Keratinocyte (primary cell): ENCODE data around the gene ASTN1. TPM values are rescaled to one million over a fixed set of nuclear protein-coding genes. Genes with fewer than 3 reads are reported as not detected.

Experiments
- DNase-seq: peaks from one replicate; pipeline ENCODE4 v3.0.0-alpha.2; 2011; ENCODE audit warnings: low read depth, missing footprints, low spot score
- FAIRE-seq: peaks from 2 replicates; lab custom pipeline; 2011; peaks lifted over from hg19 to GRCh38; lab: Jason Lieb, UNC
- H2AFZ ChIP-seq: 2 replicates; pipeline ENCODE4 v1.6.0; 2012; ENCODE audit warnings: low read length, control low read depth, inconsistent platforms; ENCODE audit not compliant: control insufficient read depth
- H3K27ac ChIP-seq: 2 replicates; pipeline ENCODE4 v1.5.1; 2011; ENCODE audit warnings: low read length; ENCODE audit not compliant: control insufficient read depth, insufficient read depth
- H3K27me3 ChIP-seq: 3 replicates; pipeline ENCODE4 v1.6.0; 2011; ENCODE audit warnings: low read length; ENCODE audit not compliant: control insufficient read depth, insufficient read depth; ENCODE audit errors: extremely low read depth
- H3K36me3 ChIP-seq, 2 experiments: 2 replicates in 1 of 2; 3 replicates in 1 of 2; pipeline ENCODE4 v1.5.1; 2011; ENCODE audit warnings: low read length in 2 of 2, mild to moderate bottlenecking in 1 of 2; ENCODE audit not compliant: control insufficient read depth in 2 of 2, insufficient read depth in 2 of 2; ENCODE audit errors: extremely low read depth in 1 of 2
- H3K4me1 ChIP-seq: 3 replicates; pipeline ENCODE4 v1.5.1; 2011; ENCODE audit warnings: low read length; ENCODE audit not compliant: control insufficient read depth, insufficient read depth; ENCODE audit errors: extremely low read depth
- H3K4me2 ChIP-seq: 3 replicates; pipeline ENCODE4 v1.6.0; 2011; ENCODE audit warnings: low read depth, low read length; ENCODE audit not compliant: control insufficient read depth, insufficient read depth; ENCODE audit errors: extremely low read depth
- H3K4me3 ChIP-seq, 3 experiments: fragments of 200-600 bp in 1 of 3; sonication (generic) in 1 of 3; 2 replicates in 2 of 3; 3 replicates in 1 of 3; pipeline ENCODE4 v1.5.1; 2011 to 2016; ENCODE audit warnings: low read length in 3 of 3, mild to moderate bottlenecking in 3 of 3, control low read depth in 2 of 3, inconsistent platforms in 1 of 3, low read depth in 1 of 3, mixed read lengths in 1 of 3, mixed run types in 1 of 3, moderate library complexity in 1 of 3; ENCODE audit not compliant: control insufficient read depth in 2 of 3, insufficient read depth in 2 of 3; ENCODE audit errors: extremely low read depth in 1 of 3
- H3K79me2 ChIP-seq: 2 replicates; pipeline ENCODE4 v1.6.0; 2012; ENCODE audit warnings: low read length; ENCODE audit not compliant: control insufficient read depth, insufficient read depth
- H3K9ac ChIP-seq: 3 replicates; pipeline ENCODE4 v1.6.0; 2011; ENCODE audit warnings: low read length; ENCODE audit not compliant: control insufficient read depth, insufficient read depth; ENCODE audit errors: extremely low read depth
- H3K9me1 ChIP-seq: 3 replicates; pipeline ENCODE4 v1.6.0; 2011; ENCODE audit warnings: low read length; ENCODE audit not compliant: control insufficient read depth, insufficient read depth; ENCODE audit errors: extremely low read depth
- H3K9me3 ChIP-seq: 2 replicates; pipeline ENCODE4 v1.5.1; 2012; ENCODE audit warnings: low read depth, low read length; ENCODE audit not compliant: control insufficient read depth
- H4K20me1 ChIP-seq: 3 replicates; pipeline ENCODE4 v1.6.0; 2011; ENCODE audit warnings: low read length; ENCODE audit not compliant: control insufficient read depth, insufficient read depth; ENCODE audit errors: extremely low read depth
- CTCF ChIP-seq, 3 experiments: IDR thresholded peaks in 1 of 3; conservative IDR thresholded peaks in 1 of 3; optimal IDR thresholded peaks in 1 of 3; 2 replicates in 2 of 3; 3 replicates in 1 of 3; pipeline versions ENCODE3 to v1.5.1; 2011; ENCODE audit warnings: low read length in 3 of 3, mild to moderate bottlenecking in 3 of 3, moderate library complexity in 2 of 3, control low read depth in 1 of 3, inconsistent platforms in 1 of 3; ENCODE audit not compliant: insufficient read depth in 2 of 3; ENCODE audit errors: extremely low read depth in 1 of 3
- EZH2 ChIP-seq: IDR thresholded peaks from one replicate; pipeline ENCODE4 v1.6.1; 2012; ENCODE audit warnings: inconsistent platforms, mild to moderate bottlenecking, low read length, moderate library complexity
- dilution Hi-C: fragments of 300-500 bp; cut with MboI; formaldehyde crosslinking; loops from one replicate; pipeline ENCODE4 v1.7.0; 2020; ENCODE audit warnings: low sequenced_read_pairs; ENCODE audit not compliant: extremely low pct_ligation_motif_present
- polyA plus RNA-seq, 5 experiments: library from polyadenylated mRNA; depleted of rRNA in 3 of 5; stranded (reverse) in 3 of 5; stranded (forward) in 1 of 5; unstranded in 1 of 5; fragments of >200 nt; gene quantifications; 1 replicate in 1 of 5; 2 replicates in 3 of 5; 3 replicates in 1 of 5; pipeline versions ENCODE4 v1.2.1 to v1.2.3, GENCODE V29; 2011 to 2012; ENCODE audit warnings: missing spikeins in 2 of 5, low read depth in 1 of 5, low replicate concordance in 1 of 5

The ASTN1 gene
- polyA plus RNA-seq, 1 donor (not counting 4 experiments of a cell fraction or from before 2014, with no cell fraction given) = 0.08 TPM

DNA sequence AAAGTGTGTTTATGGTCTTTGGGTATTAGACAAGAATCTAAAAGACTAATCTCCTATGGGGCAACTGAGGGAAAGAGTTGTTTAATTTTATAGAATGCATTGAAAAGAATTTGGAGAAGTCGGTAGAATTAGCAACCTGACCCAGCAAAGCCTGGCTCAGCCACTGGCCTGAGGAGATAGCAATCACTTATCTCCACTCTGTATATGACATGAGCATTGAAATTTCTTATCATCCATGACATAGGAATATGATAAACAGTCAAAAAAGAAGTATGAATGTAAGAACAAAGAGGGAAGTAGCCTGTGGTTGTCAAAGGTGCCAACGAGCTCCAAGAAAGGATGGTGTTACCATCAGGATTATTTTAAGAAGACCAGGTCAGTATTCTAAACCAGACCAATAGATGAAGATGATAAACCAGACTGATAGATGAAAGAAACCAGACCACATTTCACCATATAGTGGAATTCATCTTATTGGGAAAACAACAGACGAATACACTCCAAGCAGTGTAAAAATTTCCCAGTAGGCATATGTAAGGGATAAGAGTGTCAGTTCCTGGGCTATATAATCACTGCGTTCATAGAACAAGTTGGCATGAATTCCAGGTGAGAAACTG lies 35.7 kb downstream of the ASTN1 start:
- no peaks in the 10 kb centered on the region for H3K4me1 ChIP-seq
- TF ChIP-seq EZH2 (no peak), CTCF (optimal IDR thresholded peaks at IDR 0.05 in 1 of 3, IDR thresholded peaks at IDR 0.05 in 1 of 3, conservative IDR thresholded peaks at IDR 0.05 in 1 of 3; ENCODE audit: extremely low read depth in 1 of 3, insufficient read depth in 2 of 3, low read length in 3 of 3) (no peak)
- dilution Hi-C loops = no loop called here
- no peaks in the 10 kb centered on the region for H3K9me3 ChIP-seq
- H3K4me3 ChIP-seq = no peak overlapping the region
- H3K9ac ChIP-seq = no peak overlapping the region
- no peaks in the 10 kb centered on the region for H3K9me1 ChIP-seq
- H2AFZ ChIP-seq = no peak overlapping the region
- DNase-seq (no peak), FAIRE-seq (no peak)
- no peak overlapping the region for H3K27ac ChIP-seq
- peaks cover 3% of the 10 kb centered on the region for H3K27me3 ChIP-seq
- H3K79me2 ChIP-seq = no peaks in the 10 kb centered on the region
- no peaks in the 10 kb centered on the region for H3K36me3 ChIP-seq
- no peak overlapping the region for H3K4me2 ChIP-seq
- no peaks in the 10 kb centered on the region for H4K20me1 ChIP-seq

DNA sequence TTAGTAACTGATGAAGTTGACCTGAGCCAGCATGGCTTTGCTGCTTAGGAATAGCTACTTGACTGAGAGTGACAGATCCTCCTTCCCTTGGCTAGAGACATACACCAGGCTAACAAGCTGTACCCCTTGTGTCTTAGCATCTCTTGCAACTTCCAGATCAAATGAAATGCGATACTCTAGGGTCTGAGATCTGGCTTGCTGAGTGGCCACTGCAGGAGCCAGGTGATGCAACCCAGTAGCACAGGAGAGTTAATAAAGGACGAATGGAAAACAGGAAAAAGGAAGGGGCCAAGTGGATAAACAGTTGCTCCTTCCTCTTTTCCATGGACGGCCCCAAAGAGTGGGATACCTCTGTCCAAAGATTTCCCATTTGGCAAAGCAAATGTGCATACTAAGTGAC lies 38.2 kb downstream of the ASTN1 start:
- Histone ChIP-seq H3K79me2 (no peaks in the 10 kb centered on the region), H3K36me3 (no peaks in the 10 kb centered on the region), H3K9me1 (no peaks in the 10 kb centered on the region), H3K27ac (no peak overlapping the region), H3K4me3 (no peak overlapping the region), H4K20me1 (no peaks in the 10 kb centered on the region), H2AFZ (no peak overlapping the region), H3K4me1 (no peaks in the 10 kb centered on the region), H3K4me2 (no peak overlapping the region), H3K9me3 (no peaks in the 10 kb centered on the region), H3K27me3 (peaks cover 5% of the 10 kb centered on the region), H3K9ac (no peak overlapping the region)
- FAIRE-seq (no peak), DNase-seq (no peak)
- dilution Hi-C loops = no loop called here
- TF ChIP-seq EZH2 (no peak), CTCF (optimal IDR thresholded peaks at IDR 0.05 in 1 of 3, IDR thresholded peaks at IDR 0.05 in 1 of 3, conservative IDR thresholded peaks at IDR 0.05 in 1 of 3; ENCODE audit: extremely low read depth in 1 of 3, insufficient read depth in 2 of 3, low read length in 3 of 3) (no peak)
